A549 (cell line): ENCODE data around the gene ACBD4. TPM values are rescaled to one million over a fixed set of nuclear protein-coding genes. Genes with fewer than 3 reads are reported as not detected.
A peak's percentile ranks its signal among the peaks of the same experiment; 100 is the strongest.

ENCODE experiments used
- ATAC-seq, 2 experiments: fragments of 200-7000 bp in 1 of 2; fragments of >200 bp in 1 of 2; cut with Nextera tagmentation in 1 of 2; cut with Tn5 transposase in 1 of 2; 3 replicates each; pipeline versions ENCODE4 v1.8.0 to v1.9.1; 2018 to 2020; ENCODE audit warnings: mild to moderate bottlenecking in 1 of 2, moderate library complexity in 1 of 2
- CTCF ChIA-PET: fragments of 300-600 bp; sonication (Branson Sonifier 250); formaldehyde crosslinking; extraction: SDS; loops from one replicate; lab custom pipeline; 2021; ENCODE audit warnings: antibody characterized with exemption, inconsistent platforms; lab: Yijun Ruan, JAX
- POLR2A ChIA-PET: fragments of 350-600 bp; formaldehyde crosslinking; extraction: SDS; loops from one replicate; lab custom pipeline; 2021; ENCODE audit warnings: antibody characterized with exemption, inconsistent platforms; lab: Yijun Ruan, JAX
- DNase-seq, 2 experiments: peaks; one replicate each; pipeline versions ENCODE4 v3.0.0 to v3.0.0-alpha.2; 2011 to 2016; ENCODE audit warnings: low read depth in 1 of 2, low spot score in 1 of 2
- FAIRE-seq: peaks from 2 replicates; lab custom pipeline; 2011; peaks lifted over from hg19 to GRCh38; lab: Jason Lieb, UNC
- H3K27ac ChIP-seq, 2 experiments: fragments of >200 bp; sonication (Bioruptor Twin); formaldehyde crosslinking; 3 replicates each; pipeline ENCODE4 v1.5.1; 2016 to 2017
- H3K4me1 ChIP-seq: fragments of >200 bp; sonication (Bioruptor Twin); formaldehyde crosslinking; 3 replicates; pipeline ENCODE4 v1.6.1; 2016
- H3K4me2 ChIP-seq: fragments of >200 bp; sonication (Bioruptor Twin); formaldehyde crosslinking; 3 replicates; pipeline ENCODE4 v1.6.1; 2016
- H3K4me3 ChIP-seq: fragments of >200 bp; sonication (Bioruptor Twin); formaldehyde crosslinking; 3 replicates; pipeline ENCODE4 v1.5.1; 2016
- H3K9me3 ChIP-seq: fragments of >200 bp; sonication (Bioruptor Twin); formaldehyde crosslinking; 3 replicates; pipeline ENCODE4 v1.6.1; 2016
- BHLHE40 ChIP-seq: IDR thresholded peaks from 2 replicates; pipeline ENCODE4 v1.6.1; 2012; ENCODE audit warnings: low read depth, low read length, inconsistent platforms
- CBX2 ChIP-seq: fragments of 200-600 bp; sonication (generic); IDR thresholded peaks from 2 replicates; pipeline ENCODE4 v1.6.1; 2016; ENCODE audit warnings: low read depth, mild to moderate bottlenecking, borderline replicate concordance
- CHD4 ChIP-seq: fragments of 200-600 bp; sonication (generic); IDR thresholded peaks from 2 replicates; pipeline ENCODE4 v1.6.1; 2016; ENCODE audit warnings: antibody characterized with exemption, mild to moderate bottlenecking, borderline replicate concordance
- EP300 ChIP-seq, 2 experiments: fragments of >200 bp; sonication (Bioruptor Twin); formaldehyde crosslinking; IDR thresholded peaks; 2 replicates in 1 of 2; 3 replicates in 1 of 2; pipeline ENCODE4 v1.6.1; 2016 to 2017
- ESRRA ChIP-seq: fragments of 150-350 bp; IDR thresholded peaks from 2 replicates; pipeline ENCODE4 v1.6.1; 2014; ENCODE audit warnings: mild to moderate bottlenecking, low read length, borderline replicate concordance
- FOXS1 ChIP-seq: fragments of 250-450 bp; sonication (Bioruptor Pico); IDR thresholded peaks from 2 replicates; pipeline ENCODE4 v1.5.0; 2020; ENCODE audit warnings: mild to moderate bottlenecking, moderate library complexity
- HDAC2 ChIP-seq: fragments of 200-600 bp; sonication (generic); IDR thresholded peaks from 2 replicates; pipeline ENCODE4 v1.6.1; 2016
- HOXA7 ChIP-seq: fragments of 250-450 bp; sonication (Bioruptor Pico); IDR thresholded peaks from 2 replicates; pipeline ENCODE4 v1.5.0; 2020; ENCODE audit warnings: mild to moderate bottlenecking, moderate library complexity
- HOXB13 ChIP-seq: fragments of 250-450 bp; sonication (Bioruptor Pico); IDR thresholded peaks from 2 replicates; pipeline ENCODE4 v1.5.0; 2020; ENCODE audit warnings: low read depth, mild to moderate bottlenecking, moderate library complexity
- JUN ChIP-seq, 2 experiments: fragments of >200 bp; sonication (Bioruptor Twin); formaldehyde crosslinking; IDR thresholded peaks; 2 replicates in 1 of 2; 3 replicates in 1 of 2; pipeline ENCODE4 v1.6.1; 2016 to 2017
- POLR2AphosphoS2 ChIP-seq: conservative IDR thresholded peaks from 2 replicates; pipeline ENCODE4 v1.6.1; 2012; ENCODE audit warnings: low read length, improper control_type of control experiment, inconsistent platforms
- RAD21 ChIP-seq, 2 experiments: fragments of >200 bp in 1 of 2; sonication (Bioruptor Twin) in 1 of 2; formaldehyde crosslinking in 1 of 2; IDR thresholded peaks in 1 of 2; conservative IDR thresholded peaks in 1 of 2; 2 replicates in 1 of 2; 3 replicates in 1 of 2; pipeline ENCODE4 v1.6.1; 2012 to 2018; ENCODE audit warnings: inconsistent platforms in 1 of 2
- RCOR1 ChIP-seq: fragments of 150-350 bp; IDR thresholded peaks from 2 replicates; pipeline ENCODE4 v1.6.1; 2014; ENCODE audit warnings: antibody characterized with exemption, low read length, low read depth
- SMC3 ChIP-seq: fragments of >200 bp; sonication (Bioruptor Twin); formaldehyde crosslinking; IDR thresholded peaks from 3 replicates; pipeline ENCODE4 v1.6.1; 2018; ENCODE audit warnings: inconsistent platforms
- TFCP2L1 ChIP-seq: fragments of 250-450 bp; sonication (Bioruptor Pico); IDR thresholded peaks from 2 replicates; pipeline ENCODE4 v1.5.0; 2021; ENCODE audit warnings: mild to moderate bottlenecking
- WGBS: methylation state at CpG from one replicate; pipeline ENCODE4 v1.1.6; 2017; ENCODE audit errors: missing lambda C conversion rate; 5-methylcytosine and 5-hydroxymethylcytosine counted together
- polyA plus RNA-seq, 4 experiments: library from polyadenylated mRNA; depleted of rRNA in 3 of 4; stranded (reverse); fragments of >200 nt; fragmentation: RNase III in 1 of 4; extraction: RNeasy Plus Mini Kit Qiagen cat#74134 plus additional on column Dnase treatment in 1 of 4; gene quantifications; 2 replicates in 3 of 4; 3 replicates in 1 of 4; pipeline ENCODE4 v1.2.3, GENCODE V29; 2011 to 2017
- TF ChIP-seq, protein P1 (sequence below): fragments of 150-350 bp; IDR thresholded peaks from 2 replicates; pipeline ENCODE4 v1.6.1; 2014; ENCODE audit warnings: low read depth, mild to moderate bottlenecking, low read length
- TF ChIP-seq, protein P2 (sequence below): IDR thresholded peaks from 2 replicates; pipeline ENCODE4 v1.6.1; 2012
- TF ChIP-seq, protein P3 (sequence below): IDR thresholded peaks from 2 replicates; pipeline ENCODE4 v1.6.1; 2012
- TF ChIP-seq, protein P4 (sequence below): fragments of >200 bp; sonication (Bioruptor Twin); formaldehyde crosslinking; IDR thresholded peaks from 3 replicates; pipeline ENCODE4 v1.6.1; 2016
- TF ChIP-seq, protein P5 (sequence below): fragments of >200 bp; sonication (Bioruptor Twin); formaldehyde crosslinking; IDR thresholded peaks from 3 replicates; pipeline ENCODE4 v1.5.1; 2016

The ACBD4 gene
- polyA plus RNA-seq, 2 of the 4 experiments (the other 2 are of a cell fraction), result 11.4 to 13.7 TPM

DNA sequence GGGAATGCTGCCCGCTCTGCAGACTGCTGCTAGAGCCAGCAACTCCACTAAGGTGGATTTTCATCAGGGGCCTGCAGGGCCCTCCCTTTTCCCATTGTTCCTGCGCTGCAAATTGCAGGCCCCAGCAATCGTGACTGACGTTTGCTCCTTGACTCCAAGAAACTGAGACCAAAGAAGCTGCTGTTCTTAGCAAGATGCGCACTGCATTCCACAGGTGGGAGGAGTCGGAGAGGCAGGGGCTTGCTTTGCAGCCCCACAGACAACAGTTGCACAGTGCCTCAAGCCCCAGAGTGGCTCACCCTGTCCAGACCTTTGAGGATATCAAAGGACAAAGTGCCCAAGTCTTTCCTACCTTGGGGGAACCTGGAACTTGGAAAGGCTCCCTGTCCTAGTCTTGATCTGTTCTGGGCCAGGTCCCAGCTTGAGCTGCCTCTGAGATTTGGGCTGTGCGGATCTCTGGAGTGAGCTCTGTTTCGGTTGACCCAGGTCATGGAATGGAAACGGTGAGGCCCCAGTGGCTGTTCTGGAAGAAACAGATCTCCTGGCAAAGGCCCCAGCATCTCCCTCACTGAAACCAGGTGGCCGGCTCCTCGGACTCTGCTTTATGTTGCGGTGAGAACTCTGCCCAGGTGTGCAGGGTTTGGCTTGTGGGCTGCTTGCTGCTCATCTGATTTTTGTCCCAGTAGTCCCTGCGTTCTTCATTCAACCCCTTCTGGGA is 28.0 kb upstream of the ACBD4 start:
- POLR2A ChIA-PET, result no interaction called here
- ATAC-seq, result no peak

DNA sequence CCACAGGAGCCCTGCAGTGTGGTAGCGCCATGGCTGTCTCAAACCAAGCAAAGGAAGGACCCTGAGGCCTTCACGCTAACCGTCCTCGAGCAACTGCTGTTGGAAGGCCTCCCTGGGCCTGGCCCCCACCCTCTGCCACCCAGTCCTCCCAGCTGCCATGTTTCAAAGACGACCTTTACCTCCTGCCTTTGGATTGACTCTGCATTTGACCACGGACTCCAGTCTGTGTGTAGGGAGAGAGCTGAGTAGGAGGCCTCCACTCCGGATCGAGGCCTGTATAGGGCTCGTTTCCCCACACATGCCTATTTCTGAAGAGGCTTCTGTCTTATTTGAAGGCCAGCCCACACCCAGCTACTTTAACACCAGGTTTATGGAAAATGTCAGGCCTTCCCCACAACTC is 27.4 kb upstream of the ACBD4 start:
- WGBS, result 77% methylated on average over 9 of the region's 9 CpGs
- ATAC-seq, result no peak
- Histone ChIP-seq H3K4me1 (no peaks in the 10 kb centered on the region), H3K4me3 (no peak overlapping the region), H3K9me3 (no peaks in the 10 kb centered on the region), H3K4me2 (no peak overlapping the region)
- POLR2A ChIA-PET, result no interaction called here
- DNase-seq, result no peak
- FAIRE-seq, result no peak
- TF ChIP-seq, protein P1, sequence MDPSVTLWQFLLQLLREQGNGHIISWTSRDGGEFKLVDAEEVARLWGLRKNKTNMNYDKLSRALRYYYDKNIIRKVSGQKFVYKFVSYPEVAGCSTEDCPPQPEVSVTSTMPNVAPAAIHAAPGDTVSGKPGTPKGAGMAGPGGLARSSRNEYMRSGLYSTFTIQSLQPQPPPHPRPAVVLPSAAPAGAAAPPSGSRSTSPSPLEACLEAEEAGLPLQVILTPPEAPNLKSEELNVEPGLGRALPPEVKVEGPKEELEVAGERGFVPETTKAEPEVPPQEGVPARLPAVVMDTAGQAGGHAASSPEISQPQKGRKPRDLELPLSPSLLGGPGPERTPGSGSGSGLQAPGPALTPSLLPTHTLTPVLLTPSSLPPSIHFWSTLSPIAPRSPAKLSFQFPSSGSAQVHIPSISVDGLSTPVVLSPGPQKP, result no peak
- TF ChIP-seq, protein P2, sequence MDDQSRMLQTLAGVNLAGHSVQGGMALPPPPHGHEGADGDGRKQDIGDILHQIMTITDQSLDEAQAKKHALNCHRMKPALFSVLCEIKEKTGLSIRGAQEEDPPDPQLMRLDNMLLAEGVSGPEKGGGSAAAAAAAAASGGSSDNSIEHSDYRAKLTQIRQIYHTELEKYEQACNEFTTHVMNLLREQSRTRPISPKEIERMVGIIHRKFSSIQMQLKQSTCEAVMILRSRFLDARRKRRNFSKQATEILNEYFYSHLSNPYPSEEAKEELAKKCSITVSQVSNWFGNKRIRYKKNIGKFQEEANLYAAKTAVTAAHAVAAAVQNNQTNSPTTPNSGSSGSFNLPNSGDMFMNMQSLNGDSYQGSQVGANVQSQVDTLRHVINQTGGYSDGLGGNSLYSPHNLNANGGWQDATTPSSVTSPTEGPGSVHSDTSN, result peak; percentile 6; the same call in 1 of the 2 replicates
- TF ChIP-seq TFCP2L1 (CRISPR knock-in tag) (no peak), CBX2 (no peak)
- TF ChIP-seq, all 56 proteins: peak for 1
- CTCF ChIA-PET, result interaction anchor here (0.7 to 30.6 kb wide), 9 partner anchors 10 to 188 kb away, joined by 3 to 742 read pairs (median 10); partner anchors contain the start of genes ACBD4, HEXIM1 and PLCD3
- H3K27ac ChIP-seq, result 0 out of 6 replicates have a peak overlapping the region, but pooled peaks of 1 of the 2 experiments have one; percentile 3

More for the DNA sequence above, 28.0 kb upstream of the ACBD4 start:
- Histone ChIP-seq H3K4me1 (no peaks in the 10 kb centered on the region), H3K4me3 (no peak overlapping the region), H3K9me3 (no peaks in the 10 kb centered on the region), H3K4me2 (no peak overlapping the region), H3K27ac (0 out of 6 replicates have a peak overlapping the region, but pooled peaks of 1 of the 2 experiments have one; percentile 11)
- FAIRE-seq, result no peak
- 95% methylated on average over 13 of the region's 13 CpGs for WGBS
- TF ChIP-seq EP300 (IDR thresholded peaks at IDR 0.05) (no peak), POLR2AphosphoS2 (no peak), RAD21 (conservative IDR thresholded peaks at IDR 0.05 in 1 of 2, IDR thresholded peaks at IDR 0.05 in 1 of 2) (no peak), JUN (IDR thresholded peaks at IDR 0.05) (no peak), BHLHE40 (no peak)
- TF ChIP-seq, protein P3, sequence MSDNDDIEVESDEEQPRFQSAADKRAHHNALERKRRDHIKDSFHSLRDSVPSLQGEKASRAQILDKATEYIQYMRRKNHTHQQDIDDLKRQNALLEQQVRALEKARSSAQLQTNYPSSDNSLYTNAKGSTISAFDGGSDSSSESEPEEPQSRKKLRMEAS, result no peak
- TF ChIP-seq, protein P4, sequence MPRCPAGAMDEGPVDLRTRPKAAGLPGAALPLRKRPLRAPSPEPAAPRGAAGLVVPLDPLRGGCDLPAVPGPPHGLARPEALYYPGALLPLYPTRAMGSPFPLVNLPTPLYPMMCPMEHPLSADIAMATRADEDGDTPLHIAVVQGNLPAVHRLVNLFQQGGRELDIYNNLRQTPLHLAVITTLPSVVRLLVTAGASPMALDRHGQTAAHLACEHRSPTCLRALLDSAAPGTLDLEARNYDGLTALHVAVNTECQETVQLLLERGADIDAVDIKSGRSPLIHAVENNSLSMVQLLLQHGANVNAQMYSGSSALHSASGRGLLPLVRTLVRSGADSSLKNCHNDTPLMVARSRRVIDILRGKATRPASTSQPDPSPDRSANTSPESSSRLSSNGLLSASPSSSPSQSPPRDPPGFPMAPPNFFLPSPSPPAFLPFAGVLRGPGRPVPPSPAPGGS, result no peak
- TF ChIP-seq, all 56 proteins: peak for 0
- CTCF ChIA-PET, result interaction anchor here (0.6 to 30.6 kb wide), 7 partner anchors 9 to 187 kb away, joined by 3 to 742 read pairs (median 18); partner anchors contain the start of genes ACBD4, HEXIM1 and PLCD3
- DNase-seq, result no peak

DNA sequence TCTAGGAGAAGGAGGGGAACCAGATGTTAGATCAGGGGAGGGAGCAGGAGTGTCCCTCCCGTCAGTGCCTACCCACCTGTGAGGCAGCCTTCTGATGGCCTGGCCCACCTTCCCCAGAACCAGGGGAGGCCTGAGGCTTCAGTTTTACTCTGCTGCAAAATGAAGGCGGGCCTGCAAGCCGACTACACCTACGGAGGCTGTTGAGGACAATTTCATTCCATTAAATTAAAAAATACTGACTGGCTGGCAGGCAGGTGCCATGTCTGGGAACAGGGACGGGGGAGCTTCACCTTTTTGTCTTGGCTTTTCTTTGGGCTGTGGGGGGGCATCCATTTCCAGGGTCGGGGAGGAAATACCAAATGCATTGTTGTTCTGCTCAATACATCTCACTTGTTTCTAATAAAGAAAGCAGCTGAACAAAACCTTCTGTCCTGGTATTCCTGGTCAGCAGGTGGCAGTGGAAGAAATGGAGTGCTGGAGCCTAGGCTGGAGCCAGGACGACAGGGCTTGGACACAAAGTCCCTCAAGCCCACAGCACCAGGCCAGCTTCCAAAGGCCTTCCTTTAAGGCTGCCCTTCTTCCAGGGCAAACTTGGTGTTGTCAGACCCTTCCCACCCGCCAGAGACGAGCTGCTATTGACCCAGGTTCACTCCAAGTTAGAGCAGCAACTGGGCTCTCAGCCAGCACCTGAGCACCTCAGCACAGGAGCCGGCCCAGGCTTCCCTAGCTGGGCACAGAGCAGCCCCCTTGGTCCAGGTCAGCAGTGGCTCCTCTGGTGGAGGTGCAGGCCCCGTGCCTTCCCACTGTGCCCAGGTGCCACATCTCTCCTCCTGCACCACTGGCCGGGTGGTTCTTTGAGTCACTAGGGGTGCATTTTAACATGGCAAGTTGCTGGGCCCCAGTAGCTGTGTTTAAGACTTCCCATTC is 26.6 kb upstream of the ACBD4 start:
- H3K27ac ChIP-seq, result peak overlapping the region in 1 of 2 experiments; percentile 39; a peak in 3 of 6 replicates
- ChIA-PET POLR2A (interaction anchor here (1.3 to 1.8 kb wide), 2 partner anchors 10 to 39 kb away, joined by 4 to 12 read pairs; partner anchors contain the start of gene HEXIM1), CTCF (interaction anchor here (0.5 to 30.6 kb wide), 19 partner anchors 10 to 190 kb away, joined by 3 to 742 read pairs (median 5); partner anchors contain the start of genes ACBD4, HEXIM1, NMT1 and PLCD3)
- WGBS, result 76% methylated on average over 12 of the region's 12 CpGs
- no peak overlapping the region for H3K4me3 ChIP-seq
- H3K4me1 ChIP-seq, result no peaks in the 10 kb centered on the region
- no peaks in the 10 kb centered on the region for H3K9me3 ChIP-seq
- no peak overlapping the region for H3K4me2 ChIP-seq
- peak in 1 of 2 experiments; percentile 20; a peak in 3 of 6 replicates for ATAC-seq
- FAIRE-seq, result no peak
- DNase-seq, result peak in 1 of 2 experiments; percentile 51
- TF ChIP-seq SMC3 (peak; percentile 66), HOXA7 (CRISPR knock-in tag) (no peak), ESRRA (no peak), TFCP2L1 (CRISPR knock-in tag) (no peak), HOXB13 (no peak), RAD21 (conservative IDR thresholded peaks at IDR 0.05 in 1 of 2, IDR thresholded peaks at IDR 0.05 in 1 of 2) (peak; percentile 59 to 65; a peak in 4 of 5 replicates), FOXS1 (CRISPR knock-in tag) (no peak), RCOR1 (no peak), CHD4 (no peak), HDAC2 (no peak), JUN (IDR thresholded peaks at IDR 0.05) (peak in 1 of 2 experiments; percentile 55; a peak in 1 of 5 replicates)
- TF ChIP-seq, protein P2, result 0 out of 2 replicates have a peak, but pooled peaks have one; percentile 0
- TF ChIP-seq, protein P5, sequence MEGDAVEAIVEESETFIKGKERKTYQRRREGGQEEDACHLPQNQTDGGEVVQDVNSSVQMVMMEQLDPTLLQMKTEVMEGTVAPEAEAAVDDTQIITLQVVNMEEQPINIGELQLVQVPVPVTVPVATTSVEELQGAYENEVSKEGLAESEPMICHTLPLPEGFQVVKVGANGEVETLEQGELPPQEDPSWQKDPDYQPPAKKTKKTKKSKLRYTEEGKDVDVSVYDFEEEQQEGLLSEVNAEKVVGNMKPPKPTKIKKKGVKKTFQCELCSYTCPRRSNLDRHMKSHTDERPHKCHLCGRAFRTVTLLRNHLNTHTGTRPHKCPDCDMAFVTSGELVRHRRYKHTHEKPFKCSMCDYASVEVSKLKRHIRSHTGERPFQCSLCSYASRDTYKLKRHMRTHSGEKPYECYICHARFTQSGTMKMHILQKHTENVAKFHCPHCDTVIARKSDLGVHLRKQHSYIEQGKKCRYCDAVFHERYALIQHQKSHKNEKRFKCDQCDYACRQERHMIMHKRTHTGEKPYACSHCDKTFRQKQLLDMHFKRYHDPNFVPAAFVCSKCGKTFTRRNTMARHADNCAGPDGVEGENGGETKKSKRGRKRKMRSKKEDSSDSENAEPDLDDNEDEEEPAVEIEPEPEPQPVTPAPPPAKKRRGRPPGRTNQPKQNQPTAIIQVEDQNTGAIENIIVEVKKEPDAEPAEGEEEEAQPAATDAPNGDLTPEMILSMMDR, result peak; percentile 46; the same call in 2 of the 3 replicates
